Measurements from ENCODE around the gene DNAJB14. TPM values are rescaled to one million over a fixed set of nuclear protein-coding genes. Genes with fewer than 3 reads are reported as not detected.

DNAJB14 gene
- total and polyA plus RNA-seq, 2 of the 4 experiments (the other 2 are of a cell fraction): 12.9 to 15.6 TPM

- Histone ChIP-seq H2BK15ac (ENCODE audit: low read depth, low read length) (no peak overlapping the region), H3K36me3 (ENCODE audit: control insufficient read depth, insufficient read depth, low read length) (peaks cover 2% of the 10 kb centered on the region; the same call in 1 of the 2 replicates), H3K18ac (ENCODE audit: low read depth, low read length) (no peak overlapping the region), H3K56ac (ENCODE audit: extremely low read depth, insufficient read depth, low read length) (no peak overlapping the region), H4K91ac (ENCODE audit: insufficient read depth, low read depth, low read length) (no peak overlapping the region), H4K20me1 (ENCODE audit: insufficient read depth, low read length) (no peaks in the 10 kb centered on the region), H4K5ac (ENCODE audit: low read depth, low read length) (no peak overlapping the region), H3K9me1 (ENCODE audit: insufficient read depth, low read length) (no peaks in the 10 kb centered on the region), H3K27ac (ENCODE audit: insufficient read depth, low read length) (no peak overlapping the region), H3K4me2 (ENCODE audit: low read depth, low read length) (no peak overlapping the region), H2BK5ac (ENCODE audit: low read depth, low read length, poor library complexity, severe bottlenecking) (no peak overlapping the region), H3K4me1 (ENCODE audit: control insufficient read depth, insufficient read depth, low read length) (no peaks in the 10 kb centered on the region), H2AFZ (replicated peaks; ENCODE audit: low read length, poor library complexity) (no peak overlapping the region), H3K4ac (ENCODE audit: low read depth, low read length) (no peak overlapping the region), H2AK9ac (replicated peaks; ENCODE audit: low read depth, low read length, poor library complexity) (no peak overlapping the region), H2BK20ac (ENCODE audit: low read depth, low read length) (no peak overlapping the region), H3K79me1 (ENCODE audit: low read depth in 1 of 2, low read length in 2 of 2) (no peaks in the 10 kb centered on the region), H3K27me3 (ENCODE audit: control insufficient read depth, insufficient read depth, low read length) (peaks cover 3% of the 10 kb centered on the region), H3K14ac (replicated peaks; ENCODE audit: low read depth, low read length) (no peak overlapping the region), H3K4me3 (ENCODE audit: insufficient read depth, low read depth, low read length) (no peak overlapping the region), H4K8ac (ENCODE audit: low read depth in 2 of 2, low read length in 2 of 2) (no peak overlapping the region), H3K9ac (ENCODE audit: low read depth, low read length) (no peak overlapping the region), H2AK5ac (ENCODE audit: low read depth, low read length) (no peak overlapping the region), H3K9me3 (ENCODE audit: control insufficient read depth, insufficient read depth, low read length) (no peaks in the 10 kb centered on the region), H3K23ac (ENCODE audit: low read depth, low read length) (no peak overlapping the region), H2BK120ac (ENCODE audit: low read depth, low read length) (no peak overlapping the region)
- TF ChIP-seq MAFK (IDR thresholded peaks at IDR 0.05; ENCODE audit: low read depth, low read length) (no peak), USF2 (IDR thresholded peaks at IDR 0.05; ENCODE audit: low read depth, low read length) (no peak), POLR2A (IDR thresholded peaks at IDR 0.05; ENCODE audit: low read depth, low read length) (no peak)
- DNase-seq (no peak), ATAC-seq (ENCODE audit: low read depth) (no peak)
- no TSS peak for BruUV-seq (replicated peaks)
- ChIA-PET CTCF (interaction anchor here (0.6 kb wide), 1 partner anchor 757 kb away, joined by 4 read pairs; no protein-coding TSS in a partner anchor), POLR2A (ENCODE audit: unreplicated experiment) (no interaction called here)
- intact Hi-C loops (cut with micrococcal nuclease): no loop called here
- dilution Hi-C loops (cut with HindIII; ENCODE audit: low sequenced_read_pairs, unreplicated experiment): no loop called here
- in situ Hi-C loops (cut with MboI; ENCODE audit: low sequenced_read_pairs): no loop called here
These were observed 71.3 kb downstream of the DNAJB14 start for GRCh38 chr4:99875071-99875470.
